Urothelium cell line (cell line): Measurements from ENCODE around the gene CDC42BPB.

Source experiments
- DNase-seq: peaks from one replicate; pipeline ENCODE4 v3.0.0; 2011; ENCODE audit warnings: low spot score, mixed read lengths
- FAIRE-seq: peaks from 2 replicates; lab custom pipeline; 2011; peaks lifted over from hg19 to GRCh38; lab: Jason Lieb, UNC

CDC42BPB gene

GRCh38 chr14:103019236-103019635 lies 38.1 kb downstream of the CDC42BPB start:
- DNase-seq (no peak), FAIRE-seq (no peak)

GRCh38 chr14:103016594-103016993 lies 40.8 kb downstream of the CDC42BPB start:
- DNase-seq (no peak), FAIRE-seq (no peak)

- FAIRE-seq, result no peak
- DNase-seq, result no peak
These were observed 41.3 kb downstream of the CDC42BPB start for GRCh38 chr14:103016071-103016470.

GRCh38 chr14:103015426-103015825 lies 41.9 kb downstream of the CDC42BPB start:
- DNase-seq, result no peak
- no peak for FAIRE-seq

- FAIRE-seq (no peak), DNase-seq (no peak)
These were observed 42.7 kb downstream of the CDC42BPB start for GRCh38 chr14:103014466-103015228.

- no peak for FAIRE-seq
- DNase-seq, result no peak
These were observed 44.3 kb downstream of the CDC42BPB start for GRCh38 chr14:103013028-103013427.

- FAIRE-seq, result no peak
- DNase-seq, result no peak
These were observed 47.8 kb downstream of the CDC42BPB start for GRCh38 chr14:103009559-103009958.

GRCh38 chr14:103008768-103009357 lies 48.5 kb downstream of the CDC42BPB start:
- FAIRE-seq (no peak), DNase-seq (peak; percentile 12)

- no peak for FAIRE-seq
These were observed 49.2 kb downstream of the CDC42BPB start for GRCh38 chr14:103008126-103008525.

GRCh38 chr14:103007555-103007954 lies 49.8 kb downstream of the CDC42BPB start:
- DNase-seq (no peak), FAIRE-seq (no peak)

More at GRCh38 chr14:103008126-103008525, 49.2 kb downstream of the CDC42BPB start:
- no peak for DNase-seq

- DNase-seq (no peak), FAIRE-seq (no peak)
These were observed 50.3 kb downstream of the CDC42BPB start for GRCh38 chr14:103006991-103007520.

GRCh38 chr14:103006106-103006505 lies 51.2 kb downstream of the CDC42BPB start:
- DNase-seq, result no peak
- no peak for FAIRE-seq

- no peak for FAIRE-seq
These were observed 53.5 kb downstream of the CDC42BPB start for GRCh38 chr14:103003850-103004249.

GRCh38 chr14:103003351-103003615 lies 54.1 kb downstream of the CDC42BPB start:
- DNase-seq, result no peak

More at GRCh38 chr14:103003850-103004249, 53.5 kb downstream of the CDC42BPB start:
- no peak for DNase-seq

GRCh38 chr14:103002578-103003350 lies 54.6 kb downstream of the CDC42BPB start:
- FAIRE-seq (no peak), DNase-seq (no peak)

More at GRCh38 chr14:103003351-103003615, 54.1 kb downstream of the CDC42BPB start:
- no peak for FAIRE-seq

- FAIRE-seq, result no peak
- DNase-seq, result no peak
These were observed 55.5 kb downstream of the CDC42BPB start for GRCh38 chr14:103001651-103002396.

- DNase-seq (no peak), FAIRE-seq (no peak)
These were observed 56.1 kb downstream of the CDC42BPB start for GRCh38 chr14:103001226-103001625.

- FAIRE-seq, result no peak
These were observed 56.9 kb downstream of the CDC42BPB start for GRCh38 chr14:103000291-103000921.

GRCh38 chr14:102999227-102999895 lies 58.0 kb downstream of the CDC42BPB start:
- FAIRE-seq, result no peak

More at GRCh38 chr14:103000291-103000921, 56.9 kb downstream of the CDC42BPB start:
- no peak for DNase-seq

GRCh38 chr14:102998393-102998792 lies 59.0 kb downstream of the CDC42BPB start:
- DNase-seq (no peak), FAIRE-seq (no peak)

More at GRCh38 chr14:102999227-102999895, 58.0 kb downstream of the CDC42BPB start:
- no peak for DNase-seq
